K562 (cell line): ENCODE measurements around the gene ATG4D. TPM values are rescaled to one million over a fixed set of nuclear protein-coding genes. Genes with fewer than 3 reads are reported as not detected.

Experiments used
- ERF ChIP-seq: fragments of 450-650 bp; formaldehyde crosslinking; IDR thresholded peaks from 2 replicates; pipeline ENCODE4 v1.4.0; 2020; ENCODE audit warnings: mild to moderate bottlenecking, mixed read lengths
- ESRRA ChIP-seq: fragments of 450-650 bp; IDR thresholded peaks from 2 replicates; pipeline ENCODE4 v1.6.1; 2014; ENCODE audit warnings: low read depth, mild to moderate bottlenecking, moderate library complexity, borderline replicate concordance
- ETS1 ChIP-seq: conservative IDR thresholded peaks from 2 replicates; pipeline ENCODE4 v1.6.1; 2011; ENCODE audit warnings: low read depth, mild to moderate bottlenecking, low read length; ENCODE audit not compliant: control insufficient read depth
- FIP1L1 ChIP-seq: fragments of 200-400 bp; formaldehyde crosslinking; IDR thresholded peaks from 2 replicates; pipeline ENCODE4 v1.6.1; 2018; ENCODE audit warnings: mild to moderate bottlenecking, low read depth, low read length; ENCODE audit not compliant: poor library complexity, severe bottlenecking
- FOXP1 ChIP-seq: sonication (generic); formaldehyde crosslinking; IDR thresholded peaks from 2 replicates; pipeline ENCODE4 v1.8.0; 2022; ENCODE audit warnings: mild to moderate bottlenecking, missing genetic modification reagents
- ILK ChIP-seq: fragments of 450-650 bp; IDR thresholded peaks from 2 replicates; pipeline ENCODE4 v1.6.1; 2016; ENCODE audit warnings: missing genetic modification characterization, low read depth, mild to moderate bottlenecking, missing compliant biosample characterization, moderate library complexity, borderline replicate concordance
- L3MBTL2 ChIP-seq: fragments of 450-650 bp; IDR thresholded peaks from 2 replicates; pipeline ENCODE4 v1.6.1; 2016; ENCODE audit warnings: mild to moderate bottlenecking, moderate library complexity
- NUFIP1 ChIP-seq: fragments of 450-650 bp; IDR thresholded peaks from 2 replicates; pipeline ENCODE4 v1.6.1; 2018; ENCODE audit not compliant: partially characterized antibody
- PCBP1 ChIP-seq: fragments of 200-400 bp; formaldehyde crosslinking; IDR thresholded peaks from 2 replicates; pipeline ENCODE4 v1.6.1; 2018; ENCODE audit warnings: mild to moderate bottlenecking, low read depth, low read length; ENCODE audit not compliant: poor library complexity, severe bottlenecking
- RFX1 ChIP-seq: fragments of 450-650 bp; IDR thresholded peaks from 2 replicates; pipeline ENCODE4 v1.6.1; 2016; ENCODE audit warnings: mild to moderate bottlenecking, moderate library complexity
- SIN3A ChIP-seq, 2 experiments: fragments of 150-350 bp in 1 of 2; IDR thresholded peaks; 2 replicates each; pipeline ENCODE4 v1.6.1; 2011 to 2016; ENCODE audit warnings: borderline replicate concordance in 2 of 2, low read depth in 2 of 2, low read length in 2 of 2, mild to moderate bottlenecking in 2 of 2, moderate library complexity in 2 of 2; ENCODE audit not compliant: control insufficient read depth in 1 of 2
- TSC22D4 ChIP-seq: fragments of 450-650 bp; IDR thresholded peaks from 2 replicates; pipeline ENCODE4 v1.6.1; 2016; ENCODE audit warnings: missing genetic modification characterization, missing biosample characterization, control low read depth
- ZBTB9 ChIP-seq: fragments of 450-650 bp; formaldehyde crosslinking; IDR thresholded peaks from 2 replicates; pipeline ENCODE4 v1.4.0; 2020; ENCODE audit warnings: mild to moderate bottlenecking, moderate library complexity
- ZFX ChIP-seq: sonication (generic); formaldehyde crosslinking; IDR thresholded peaks from 2 replicates; pipeline ENCODE4 v1.8.0; 2022; ENCODE audit warnings: mild to moderate bottlenecking, missing genetic modification reagents, moderate library complexity
- ZSCAN32 ChIP-seq: fragments of 450-650 bp; formaldehyde crosslinking; IDR thresholded peaks from 2 replicates; pipeline ENCODE4 v1.4.0; 2020; ENCODE audit warnings: mild to moderate bottlenecking, moderate library complexity
- polyA plus RNA-seq, 8 experiments: library from polyadenylated mRNA; depleted of rRNA in 4 of 8; stranded (reverse) in 5 of 8; unstranded in 3 of 8; fragments of >200 nt; fragmentation: Nextera tagmentation in 2 of 8; fragmentation: Illumina TruSeq in 1 of 8; extraction: Ambion mirVana in 2 of 8; extraction: Trizol in 1 of 8; gene quantifications; 2 replicates each; pipeline versions ENCODE4 v1.2.1 to v1.2.3, GENCODE V29; 2011 to 2014; ENCODE audit warnings: inconsistent platforms in 1 of 8, missing spikeins in 1 of 8
- total RNA-seq, 7 experiments: library from RNA; depleted of rRNA in 6 of 7; stranded (reverse); fragments of >200 nt in 6 of 7; fragmentation: Illumina TruSeq in 2 of 7; extraction: Trizol in 2 of 7; gene quantifications; 2 replicates each; pipeline versions ENCODE4 v1.2.1 to v1.2.3, GENCODE V29; 2011 to 2021; ENCODE audit warnings: low replicate concordance in 1 of 7
- TF ChIP-seq, protein P1 (sequence below), 2 experiments: fragments of 450-650 bp in 1 of 2; sonication (generic) in 1 of 2; formaldehyde crosslinking in 1 of 2; IDR thresholded peaks in 1 of 2; conservative IDR thresholded peaks in 1 of 2; 2 replicates each; pipeline versions ENCODE4 v1.6.1 to v1.8.1; 2016 to 2023; ENCODE audit warnings: mild to moderate bottlenecking in 2 of 2, moderate library complexity in 2 of 2, inconsistent platforms in 1 of 2, missing genetic modification reagents in 1 of 2
- TF ChIP-seq, protein P2 (sequence below): fragments of 250-450 bp; sonication (Bioruptor Pico); IDR thresholded peaks from 2 replicates; pipeline ENCODE4 v1.4.0; 2020; ENCODE audit warnings: mild to moderate bottlenecking, moderate library complexity

ATG4D gene
- total and polyA plus RNA-seq, 9 of the 15 experiments (the other 6 are each of a cell fraction or from before 2014, with no cell fraction given) = 0.51 to 66.1 (median 22.9) TPM

GRCh38 chr19:10568062-10568825 is 24.5 kb downstream of the ATG4D start (continued):
- TF ChIP-seq ETS1 (peak; percentile 65), SIN3A (IDR thresholded peaks at IDR 0.05; ENCODE audit: borderline replicate concordance in 2 of 2, control insufficient read depth in 1 of 2, low read depth in 2 of 2, low read length in 2 of 2) (peak; percentile 31 to 79; a peak in 1 of 4 replicates), ESRRA (no peak), ILK (tag) (no peak), ZSCAN32 (CRISPR knock-in tag) (no peak), RFX1 (peak; percentile 78), ZFX (CRISPR knock-in tag) (no peak), ERF (CRISPR knock-in tag) (peak; percentile 77; the same call in 1 of the 2 replicates), L3MBTL2 (peak; percentile 19; the same call in 1 of the 2 replicates), ZBTB9 (CRISPR knock-in tag) (0 out of 2 replicates have a peak, but pooled peaks have one; percentile 53), FIP1L1 (no peak), PCBP1 (peak; percentile 70), TSC22D4 (tag) (no peak), FOXP1 (CRISPR knock-in tag) (peak; percentile 35; the same call in 1 of the 2 replicates), NUFIP1 (no peak)
- TF ChIP-seq, protein P1, sequence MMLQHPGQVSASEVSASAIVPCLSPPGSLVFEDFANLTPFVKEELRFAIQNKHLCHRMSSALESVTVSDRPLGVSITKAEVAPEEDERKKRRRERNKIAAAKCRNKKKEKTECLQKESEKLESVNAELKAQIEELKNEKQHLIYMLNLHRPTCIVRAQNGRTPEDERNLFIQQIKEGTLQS (IDR thresholded peaks at IDR 0.05) = 0 out of 2 replicates have a peak, but pooled peaks have one; percentile 1
- TF ChIP-seq, protein P1 (CRISPR knock-in tag; conservative IDR thresholded peaks at IDR 0.05) = no peak
- TF ChIP-seq, protein P2, sequence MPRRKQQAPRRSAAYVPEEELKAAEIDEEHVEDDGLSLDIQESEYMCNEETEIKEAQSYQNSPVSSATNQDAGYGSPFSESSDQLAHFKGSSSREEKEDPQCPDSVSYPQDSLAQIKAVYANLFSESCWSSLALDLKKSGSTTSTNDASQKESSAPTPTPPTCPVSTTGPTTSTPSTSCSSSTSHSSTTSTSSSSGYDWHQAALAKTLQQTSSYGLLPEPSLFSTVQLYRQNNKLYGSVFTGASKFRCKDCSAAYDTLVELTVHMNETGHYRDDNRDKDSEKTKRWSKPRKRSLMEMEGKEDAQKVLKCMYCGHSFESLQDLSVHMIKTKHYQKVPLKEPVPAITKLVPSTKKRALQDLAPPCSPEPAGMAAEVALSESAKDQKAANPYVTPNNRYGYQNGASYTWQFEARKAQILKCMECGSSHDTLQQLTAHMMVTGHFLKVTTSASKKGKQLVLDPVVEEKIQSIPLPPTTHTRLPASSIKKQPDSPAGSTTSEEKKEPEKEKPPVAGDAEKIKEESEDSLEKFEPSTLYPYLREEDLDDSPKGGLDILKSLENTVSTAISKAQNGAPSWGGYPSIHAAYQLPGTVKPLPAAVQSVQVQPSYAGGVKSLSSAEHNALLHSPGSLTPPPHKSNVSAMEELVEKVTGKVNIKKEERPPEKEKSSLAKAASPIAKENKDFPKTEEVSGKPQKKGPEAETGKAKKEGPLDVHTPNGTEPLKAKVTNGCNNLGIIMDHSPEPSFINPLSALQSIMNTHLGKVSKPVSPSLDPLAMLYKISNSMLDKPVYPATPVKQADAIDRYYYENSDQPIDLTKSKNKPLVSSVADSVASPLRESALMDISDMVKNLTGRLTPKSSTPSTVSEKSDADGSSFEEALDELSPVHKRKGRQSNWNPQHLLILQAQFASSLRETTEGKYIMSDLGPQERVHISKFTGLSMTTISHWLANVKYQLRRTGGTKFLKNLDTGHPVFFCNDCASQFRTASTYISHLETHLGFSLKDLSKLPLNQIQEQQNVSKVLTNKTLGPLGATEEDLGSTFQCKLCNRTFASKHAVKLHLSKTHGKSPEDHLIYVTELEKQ (CRISPR knock-in tag) = no peak
